Stimulated activated CD4-positive, alpha-beta T cell treated with anti-CD3 and anti-CD28 coated beads, Interleukin-4, amount 100 ng/mL, for 1 hour (primary cell): ENCODE results near the gene HEXB.
A peak's percentile ranks its signal among the peaks of the same experiment; 100 is the strongest.

ENCODE experiments used
- DNase-seq: peaks from one replicate; pipeline ENCODE4 v3.0.0-alpha.2; 2020

HEXB gene

DNA sequence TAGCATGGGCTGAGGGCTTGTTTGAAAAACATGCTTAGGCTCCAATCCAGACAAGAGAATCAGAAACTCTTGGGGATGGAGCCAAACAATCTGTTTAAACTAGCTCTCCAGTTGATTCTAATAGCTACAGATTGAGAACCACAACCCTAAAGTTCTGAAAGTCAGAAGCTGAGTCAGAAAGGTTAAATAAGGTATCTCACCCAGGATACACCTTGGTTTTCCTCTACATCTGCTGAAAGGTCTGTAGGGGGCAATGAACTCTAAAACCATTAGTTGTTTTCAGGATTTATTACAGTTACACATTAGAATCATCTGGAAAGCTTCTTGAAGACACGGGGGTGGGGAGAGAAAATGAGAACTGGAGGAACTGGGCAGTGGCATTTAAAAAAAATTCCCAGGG lies 76.2 kb downstream of the HEXB start:
- DNase-seq: no peak

DNA sequence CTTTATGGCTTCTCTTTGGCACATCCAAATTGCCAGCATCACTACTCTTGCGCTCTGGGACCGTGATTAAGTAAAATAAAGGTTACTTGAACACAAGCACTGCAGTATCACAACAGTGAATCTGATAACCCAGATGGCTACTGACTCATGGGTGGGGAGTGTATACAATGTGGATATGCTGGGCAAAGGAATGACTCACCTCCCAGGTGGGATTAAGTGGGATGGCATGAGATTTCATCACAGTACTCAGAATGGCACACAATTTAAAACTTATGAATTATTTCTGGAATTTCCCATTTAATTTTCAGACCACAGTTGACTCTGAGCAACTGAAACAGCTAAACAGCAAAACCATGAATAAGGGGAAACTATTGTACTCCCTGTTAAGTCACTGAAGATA lies 77.6 kb downstream of the HEXB start:
- DNase-seq: no peak

DNA sequence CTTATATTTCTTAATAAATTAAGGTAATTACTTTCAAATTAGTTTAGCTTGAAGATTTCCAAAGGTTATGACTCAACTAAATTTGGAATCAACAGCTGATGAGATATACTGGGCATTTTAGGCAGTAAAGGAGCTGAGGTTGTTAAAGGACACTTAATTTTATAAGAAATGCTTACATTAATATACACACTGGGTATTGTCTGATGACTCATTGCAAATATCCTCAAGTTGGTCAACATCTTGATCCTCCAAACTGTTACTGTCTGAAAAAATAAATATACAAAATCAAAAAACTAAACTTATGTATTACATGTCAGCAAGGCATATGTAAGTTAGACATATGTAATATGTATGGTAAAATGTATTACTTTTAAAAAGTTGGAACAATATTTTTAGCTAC lies 78.5 kb downstream of the HEXB start:
- no peak for DNase-seq

GRCh38 chr5:74765201-74765600 lies 80.2 kb downstream of the HEXB start:
- no peak for DNase-seq

- no peak for DNase-seq
These were observed 80.9 kb downstream of the HEXB start for GRCh38 chr5:74765929-74766328.

DNA sequence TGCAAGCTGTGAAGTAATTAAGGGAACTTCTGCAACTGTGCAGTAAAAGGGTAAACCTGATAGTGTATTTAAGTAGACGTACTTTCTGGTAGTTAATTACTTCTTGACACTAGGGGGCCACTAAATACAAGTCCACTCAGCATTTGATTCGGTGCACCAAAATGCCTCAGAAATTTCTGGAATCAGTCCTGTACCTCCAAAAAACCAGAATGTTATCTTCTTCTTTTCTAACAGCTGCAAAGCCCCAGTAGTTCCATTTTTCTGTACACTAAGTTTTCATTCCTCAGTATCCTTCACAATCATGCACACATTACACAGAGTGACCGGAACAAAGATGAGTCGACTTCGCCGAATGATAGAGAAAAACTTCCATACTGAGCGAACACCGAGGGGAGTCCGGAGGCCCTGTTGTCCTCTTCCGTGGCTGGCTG lies 81.4 kb downstream of the HEXB start:
- DNase-seq: no peak

DNA sequence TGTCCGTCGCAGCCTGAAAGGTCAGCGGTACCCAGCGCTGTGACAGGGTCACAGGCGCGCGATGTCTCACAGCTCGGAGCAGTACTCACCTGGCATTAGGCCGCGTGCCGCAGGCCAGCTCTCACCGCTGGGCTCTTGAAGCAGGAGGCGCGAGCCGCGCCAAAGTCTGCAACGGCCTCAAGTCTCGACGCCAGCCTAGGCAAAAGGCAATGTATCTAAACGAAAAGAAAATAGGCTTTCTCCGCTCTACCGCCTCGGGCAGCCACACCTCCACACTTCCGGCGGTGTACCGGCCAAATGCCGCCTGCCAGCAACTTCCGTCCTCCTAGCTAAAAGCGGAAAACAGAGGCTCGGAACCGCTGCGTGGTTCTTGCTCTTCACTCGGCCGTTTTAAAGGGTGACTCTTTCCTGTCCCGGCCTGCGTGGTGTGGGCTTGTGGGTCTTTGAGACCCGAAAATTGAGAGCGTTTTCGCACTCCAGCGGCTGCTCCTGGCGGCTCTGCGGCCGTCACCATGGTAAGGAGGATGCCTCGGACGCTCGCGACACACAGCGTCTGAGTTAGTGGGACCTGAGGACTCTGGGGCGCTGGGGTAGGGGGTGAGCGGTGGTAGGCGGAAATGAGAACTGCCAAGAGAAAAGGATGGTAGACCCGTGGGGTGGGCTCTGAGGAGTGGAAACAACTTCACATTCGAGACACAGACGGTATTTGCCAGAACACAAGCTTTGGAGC lies 82.0 kb downstream of the HEXB start, which contains the start of the genes GFM2 and NSA2:
GFM2 (minus strand) TSS at position 269 of the 730 bp plus-strand sequence. CDS start 3,375 bp downstream, outside the sequence.
NSA2 (plus strand) TSS at position 401 of the 730 bp plus-strand sequence; CDS start at position 513, 112 bp downstream.
- peak; percentile 92 for DNase-seq

DNA sequence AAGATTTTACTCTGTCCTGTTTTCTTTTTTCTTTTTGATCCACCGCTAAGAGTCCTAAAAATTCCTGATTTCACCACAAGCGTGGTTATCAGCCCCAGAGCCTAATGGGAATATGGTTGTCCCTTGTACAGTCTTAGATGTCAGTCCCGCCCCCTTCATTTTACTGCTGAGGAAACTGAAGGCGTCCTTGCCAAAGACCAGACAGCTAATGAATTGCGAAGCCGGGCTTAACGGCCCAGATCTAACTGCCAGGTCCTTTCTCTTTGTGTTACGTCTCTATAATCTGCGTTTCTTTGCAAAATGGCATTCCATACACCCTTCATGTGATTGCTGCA lies 82.5 kb downstream of the HEXB start:
- DNase-seq: no peak
